Sigmoid colon (tissue), 7 donors: ENCODE data around the gene SKAP1. TPM values are rescaled to one million over a fixed set of nuclear protein-coding genes. Genes with fewer than 3 reads are reported as not detected.
A peak's percentile ranks its signal among the peaks of the same experiment; 100 is the strongest.

Experiments
- DNase-seq: peaks from one replicate; pipeline ENCODE4 v3.0.0-alpha.2; 2019
- H3K27ac ChIP-seq, 4 donors: fragments of 200-600 bp; sonication (generic); one replicate each; pipeline ENCODE4 v1.5.1; 2016 to 2019; ENCODE audit warnings: mild to moderate bottlenecking in 1 of 4
- H3K27me3 ChIP-seq, 3 donors: fragments of 200-600 bp; sonication (generic); one replicate each; pipeline ENCODE4 v1.5.1; 2019; ENCODE audit warnings: mild to moderate bottlenecking in 1 of 3
- H3K36me3 ChIP-seq, 4 donors: fragments of 200-600 bp; sonication (generic); one replicate each; pipeline ENCODE4 v1.5.1; 2016 to 2019
- H3K4me1 ChIP-seq, 4 donors: fragments of 200-600 bp; sonication (generic); one replicate each; pipeline ENCODE4 v1.5.1; 2017 to 2019
- H3K4me3 ChIP-seq, 4 donors: fragments of 200-600 bp; sonication (generic); one replicate each; pipeline ENCODE4 v1.5.1; 2017 to 2019; ENCODE audit warnings: mild to moderate bottlenecking in 2 of 4, moderate library complexity in 1 of 4
- H3K9me3 ChIP-seq, 4 donors: fragments of 200-600 bp in 3 of 4; sonication (generic) in 3 of 4; one replicate each; pipeline versions ENCODE4 v1.5.1 to v1.6.1; 2013 to 2019
- CTCF ChIP-seq, 4 experiments: fragments of 450-650 bp in 3 of 4; fragments of 200-600 bp in 1 of 4; IDR thresholded peaks; one replicate each; pipeline ENCODE4 v1.5.1; 2016 to 2019; ENCODE audit warnings: antibody characterized with exemption in 4 of 4, mild to moderate bottlenecking in 3 of 4, moderate library complexity in 2 of 4
- EP300 ChIP-seq, 4 donors: sonication (generic); formaldehyde crosslinking; IDR thresholded peaks; one replicate each; pipeline ENCODE4 v1.6.1; 2017; ENCODE audit warnings: antibody characterized with exemption in 4 of 4
- POLR2A ChIP-seq, 2 donors: fragments of 450-650 bp; IDR thresholded peaks; one replicate each; pipeline ENCODE4 v1.6.1; 2016; ENCODE audit warnings: antibody characterized with exemption in 2 of 2, mild to moderate bottlenecking in 2 of 2, moderate library complexity in 2 of 2
- POLR2AphosphoS5 ChIP-seq, 4 donors: sonication (generic); formaldehyde crosslinking; IDR thresholded peaks; one replicate each; pipeline ENCODE4 v1.6.1; 2017; ENCODE audit warnings: antibody characterized with exemption in 4 of 4
- WGBS, 2 donors: extraction: QIAGEN DNeasy Blood & Tissue Kit; methylation state at CpG; one replicate each; pipeline ENCODE4 v1.1.7; 2013; 5-methylcytosine and 5-hydroxymethylcytosine counted together
- intact Hi-C: fragments of 100-400 bp; cut with DNase I; formaldehyde crosslinking; loops from one replicate; pipeline ENCODE4 v1.15.1; 2023
- polyA plus RNA-seq, 3 donors: library from polyadenylated mRNA; stranded (reverse); fragments of 200-250 nt; gene quantifications; one replicate each; pipeline ENCODE4 v1.2.3, GENCODE V29; 2013
- total RNA-seq, 4 donors: library from RNA; depleted of rRNA; stranded (reverse); fragments of >200 nt; gene quantifications; one replicate each; pipeline ENCODE4 v1.1.0, GENCODE V29; 2016
- donor health status: healthy with polysubstance abuse.
- donor health status: Bipolar disorder and iron deficiency.
- donor health status: healthy.

Gene SKAP1
- total and polyA plus RNA-seq, 7 donors, result 0.36 to 10.3 (median 1.4) TPM; not detected in 1

GRCh38 chr17:48131216-48131824 is 298.7 kb downstream of the SKAP1 start:
- peak; percentile 70 for DNase-seq
- Histone ChIP-seq H3K27ac (no peak overlapping the region), H3K4me1 (no peaks in the 10 kb centered on the region), H3K27me3 (no peaks in the 10 kb centered on the region), H3K4me3 (no peak overlapping the region), H3K9me3 (no peaks in the 10 kb centered on the region), H3K36me3 (peaks cover 0 to 9% (median 0%) of the 10 kb centered on the region in 4 donors)
- 51 to 56% methylated on average over 4 of the region's 4 CpGs for WGBS, 2 donors
- TF ChIP-seq POLR2A (IDR thresholded peaks at IDR 0.05) (no peak), CTCF (IDR thresholded peaks at IDR 0.05) (peak; percentile 69 to 79 (median 78))
- intact Hi-C loops, result loop anchor here (1.0 to 10.0 kb wide), 3 partner anchors 57 to 287 kb away; partner anchors contain the start of gene SCRN2

GRCh38 chr17:48129981-48130380 is 300.0 kb downstream of the SKAP1 start:
- WGBS, 2 donors, result 60 to 64% methylated on average over 5 of the region's 5 CpGs
- intact Hi-C loops, result loop anchor here (2.0 to 10.0 kb wide), 2 partner anchors 55 to 285 kb away; partner anchors contain the start of gene SCRN2

GRCh38 chr17:48128400-48128799 is 301.6 kb downstream of the SKAP1 start:
- WGBS, 2 donors, result 61 to 64% methylated on average over 5 of the region's 5 CpGs
- intact Hi-C loops, result no loop called here
- H3K27me3 ChIP-seq, result no peaks in the 10 kb centered on the region
- TF ChIP-seq POLR2A (IDR thresholded peaks at IDR 0.05) (no peak), CTCF (IDR thresholded peaks at IDR 0.05) (no peak), POLR2AphosphoS5 (IDR thresholded peaks at IDR 0.05) (no peak), EP300 (IDR thresholded peaks at IDR 0.05) (no peak)
- DNase-seq, result no peak
- H3K4me1 ChIP-seq, result no peaks in the 10 kb centered on the region
- no peak overlapping the region for H3K27ac ChIP-seq
- peaks cover 0 to 32% (median under 1%) of the 10 kb centered on the region in 4 donors for H3K36me3 ChIP-seq
- H3K9me3 ChIP-seq, result no peaks in the 10 kb centered on the region
- no peak overlapping the region for H3K4me3 ChIP-seq

More at GRCh38 chr17:48129981-48130380, 300.0 kb downstream of the SKAP1 start:
- no peak for DNase-seq
- Histone ChIP-seq H3K9me3 (no peaks in the 10 kb centered on the region), H3K4me1 (no peaks in the 10 kb centered on the region), H3K27ac (no peak overlapping the region), H3K4me3 (no peak overlapping the region), H3K27me3 (no peaks in the 10 kb centered on the region), H3K36me3 (peaks cover 0 to 21% (median 0%) of the 10 kb centered on the region in 4 donors)
- no peak for TF ChIP-seq POLR2AphosphoS5 (IDR thresholded peaks at IDR 0.05)
- no peak for TF ChIP-seq EP300 (IDR thresholded peaks at IDR 0.05)
- no peak for TF ChIP-seq POLR2A (IDR thresholded peaks at IDR 0.05)
- no peak for TF ChIP-seq CTCF (IDR thresholded peaks at IDR 0.05)

GRCh38 chr17:48127371-48128051 is 302.5 kb downstream of the SKAP1 start:
- TF ChIP-seq POLR2A (IDR thresholded peaks at IDR 0.05) (no peak), POLR2AphosphoS5 (IDR thresholded peaks at IDR 0.05) (no peak), EP300 (IDR thresholded peaks at IDR 0.05) (no peak)
- no peak for DNase-seq
- Histone ChIP-seq H3K36me3 (peaks cover 5 to 41% (median 8%) of the 10 kb centered on the region in 4 donors), H3K27me3 (no peaks in the 10 kb centered on the region), H3K4me1 (no peaks in the 10 kb centered on the region), H3K9me3 (no peaks in the 10 kb centered on the region), H3K4me3 (no peak overlapping the region), H3K27ac (no peak overlapping the region)
- intact Hi-C loops, result no loop called here
- 81 to 84% methylated on average over 9 of the region's 9 CpGs for WGBS, 2 donors

GRCh38 chr17:48126532-48126850 is 303.5 kb downstream of the SKAP1 start:
- H3K27me3 ChIP-seq, result no peaks in the 10 kb centered on the region
- DNase-seq, result no peak
- intact Hi-C loops, result no loop called here
- no peak overlapping the region for H3K4me3 ChIP-seq
- 87 to 91% methylated on average over 7 of the region's 7 CpGs for WGBS, 2 donors
- no peak for TF ChIP-seq EP300 (IDR thresholded peaks at IDR 0.05)
- TF ChIP-seq CTCF (IDR thresholded peaks at IDR 0.05), result no peak
- TF ChIP-seq POLR2AphosphoS5 (IDR thresholded peaks at IDR 0.05), result no peak
- TF ChIP-seq POLR2A (IDR thresholded peaks at IDR 0.05), result no peak
- H3K27ac ChIP-seq, result no peak overlapping the region
- H3K4me1 ChIP-seq, result no peaks in the 10 kb centered on the region
- H3K9me3 ChIP-seq, result no peaks in the 10 kb centered on the region
- peaks cover 15 to 51% (median 19%) of the 10 kb centered on the region in 4 donors for H3K36me3 ChIP-seq
